Keratinocyte (primary cell): ENCODE data around the gene CAPN1. TPM values are rescaled to one million over a fixed set of nuclear protein-coding genes. Genes with fewer than 3 reads are reported as not detected.

ENCODE experiments used
- DNase-seq: peaks from one replicate; pipeline ENCODE4 v3.0.0-alpha.2; 2011; ENCODE audit warnings: low read depth, missing footprints, low spot score
- FAIRE-seq: peaks from 2 replicates; lab custom pipeline; 2011; peaks lifted over from hg19 to GRCh38; lab: Jason Lieb, UNC
- H2AFZ ChIP-seq: 2 replicates; pipeline ENCODE4 v1.6.0; 2012; ENCODE audit warnings: low read length, control low read depth, inconsistent platforms; ENCODE audit not compliant: control insufficient read depth
- H3K27ac ChIP-seq: 2 replicates; pipeline ENCODE4 v1.5.1; 2011; ENCODE audit warnings: low read length; ENCODE audit not compliant: control insufficient read depth, insufficient read depth
- H3K27me3 ChIP-seq: 3 replicates; pipeline ENCODE4 v1.6.0; 2011; ENCODE audit warnings: low read length; ENCODE audit not compliant: control insufficient read depth, insufficient read depth; ENCODE audit errors: extremely low read depth
- H3K36me3 ChIP-seq, 2 experiments: 2 replicates in 1 of 2; 3 replicates in 1 of 2; pipeline ENCODE4 v1.5.1; 2011; ENCODE audit warnings: low read length in 2 of 2, mild to moderate bottlenecking in 1 of 2; ENCODE audit not compliant: control insufficient read depth in 2 of 2, insufficient read depth in 2 of 2; ENCODE audit errors: extremely low read depth in 1 of 2
- H3K4me1 ChIP-seq: 3 replicates; pipeline ENCODE4 v1.5.1; 2011; ENCODE audit warnings: low read length; ENCODE audit not compliant: control insufficient read depth, insufficient read depth; ENCODE audit errors: extremely low read depth
- H3K4me2 ChIP-seq: 3 replicates; pipeline ENCODE4 v1.6.0; 2011; ENCODE audit warnings: low read depth, low read length; ENCODE audit not compliant: control insufficient read depth, insufficient read depth; ENCODE audit errors: extremely low read depth
- H3K4me3 ChIP-seq, 3 experiments: fragments of 200-600 bp in 1 of 3; sonication (generic) in 1 of 3; 2 replicates in 2 of 3; 3 replicates in 1 of 3; pipeline ENCODE4 v1.5.1; 2011 to 2016; ENCODE audit warnings: low read length in 3 of 3, mild to moderate bottlenecking in 3 of 3, control low read depth in 2 of 3, inconsistent platforms in 1 of 3, low read depth in 1 of 3, mixed read lengths in 1 of 3, mixed run types in 1 of 3, moderate library complexity in 1 of 3; ENCODE audit not compliant: control insufficient read depth in 2 of 3, insufficient read depth in 2 of 3; ENCODE audit errors: extremely low read depth in 1 of 3
- H3K79me2 ChIP-seq: 2 replicates; pipeline ENCODE4 v1.6.0; 2012; ENCODE audit warnings: low read length; ENCODE audit not compliant: control insufficient read depth, insufficient read depth
- H3K9ac ChIP-seq: 3 replicates; pipeline ENCODE4 v1.6.0; 2011; ENCODE audit warnings: low read length; ENCODE audit not compliant: control insufficient read depth, insufficient read depth; ENCODE audit errors: extremely low read depth
- H3K9me1 ChIP-seq: 3 replicates; pipeline ENCODE4 v1.6.0; 2011; ENCODE audit warnings: low read length; ENCODE audit not compliant: control insufficient read depth, insufficient read depth; ENCODE audit errors: extremely low read depth
- H3K9me3 ChIP-seq: 2 replicates; pipeline ENCODE4 v1.5.1; 2012; ENCODE audit warnings: low read depth, low read length; ENCODE audit not compliant: control insufficient read depth
- H4K20me1 ChIP-seq: 3 replicates; pipeline ENCODE4 v1.6.0; 2011; ENCODE audit warnings: low read length; ENCODE audit not compliant: control insufficient read depth, insufficient read depth; ENCODE audit errors: extremely low read depth
- CTCF ChIP-seq, 3 experiments: IDR thresholded peaks in 1 of 3; conservative IDR thresholded peaks in 1 of 3; optimal IDR thresholded peaks in 1 of 3; 2 replicates in 2 of 3; 3 replicates in 1 of 3; pipeline versions ENCODE3 to v1.5.1; 2011; ENCODE audit warnings: low read length in 3 of 3, mild to moderate bottlenecking in 3 of 3, moderate library complexity in 2 of 3, control low read depth in 1 of 3, inconsistent platforms in 1 of 3; ENCODE audit not compliant: insufficient read depth in 2 of 3; ENCODE audit errors: extremely low read depth in 1 of 3
- EZH2 ChIP-seq: IDR thresholded peaks from one replicate; pipeline ENCODE4 v1.6.1; 2012; ENCODE audit warnings: inconsistent platforms, mild to moderate bottlenecking, low read length, moderate library complexity
- dilution Hi-C: fragments of 300-500 bp; cut with MboI; formaldehyde crosslinking; loops from one replicate; pipeline ENCODE4 v1.7.0; 2020; ENCODE audit warnings: low sequenced_read_pairs; ENCODE audit not compliant: extremely low pct_ligation_motif_present
- polyA plus RNA-seq, 5 experiments: library from polyadenylated mRNA; depleted of rRNA in 3 of 5; stranded (reverse) in 3 of 5; stranded (forward) in 1 of 5; unstranded in 1 of 5; fragments of >200 nt; gene quantifications; 1 replicate in 1 of 5; 2 replicates in 3 of 5; 3 replicates in 1 of 5; pipeline versions ENCODE4 v1.2.1 to v1.2.3, GENCODE V29; 2011 to 2012; ENCODE audit warnings: missing spikeins in 2 of 5, low read depth in 1 of 5, low replicate concordance in 1 of 5

CAPN1 gene
- polyA plus RNA-seq, 1 donor (not counting 4 experiments of a cell fraction or from before 2014, with no cell fraction given) = 250 TPM

- dilution Hi-C loops = no loop called here
- Histone ChIP-seq H3K9ac (no peak overlapping the region), H3K9me3 (no peaks in the 10 kb centered on the region), H4K20me1 (no peaks in the 10 kb centered on the region), H3K4me3 (no peak overlapping the region), H3K79me2 (no peaks in the 10 kb centered on the region), H3K9me1 (no peaks in the 10 kb centered on the region), H3K27ac (no peak overlapping the region), H3K4me1 (no peaks in the 10 kb centered on the region), H3K27me3 (no peaks in the 10 kb centered on the region), H2AFZ (no peak overlapping the region), H3K4me2 (no peak overlapping the region), H3K36me3 (peaks cover 0 to 5% of the 10 kb centered on the region in 2 experiments)
- no peak for DNase-seq
- TF ChIP-seq CTCF (optimal IDR thresholded peaks at IDR 0.05 in 1 of 3, IDR thresholded peaks at IDR 0.05 in 1 of 3, conservative IDR thresholded peaks at IDR 0.05 in 1 of 3; ENCODE audit: extremely low read depth in 1 of 3, insufficient read depth in 2 of 3, low read length in 3 of 3) = no peak
- TF ChIP-seq EZH2 = no peak
- FAIRE-seq = no peak
Observed at GRCh38 chr11:65241134-65241533, 59.4 kb downstream of the CAPN1 start.

GRCh38 chr11:65241692-65242091 is 60.0 kb downstream of the CAPN1 start:
- Histone ChIP-seq H3K9me3 (no peaks in the 10 kb centered on the region), H3K4me2 (no peak overlapping the region), H3K36me3 (peaks cover 0 to 3% of the 10 kb centered on the region in 2 experiments), H3K79me2 (no peaks in the 10 kb centered on the region), H3K9ac (no peak overlapping the region), H3K4me1 (no peaks in the 10 kb centered on the region), H3K9me1 (no peaks in the 10 kb centered on the region), H3K27ac (no peak overlapping the region), H3K27me3 (no peaks in the 10 kb centered on the region), H4K20me1 (no peaks in the 10 kb centered on the region), H3K4me3 (no peak overlapping the region), H2AFZ (no peak overlapping the region)
- TF ChIP-seq CTCF (optimal IDR thresholded peaks at IDR 0.05 in 1 of 3, IDR thresholded peaks at IDR 0.05 in 1 of 3, conservative IDR thresholded peaks at IDR 0.05 in 1 of 3; ENCODE audit: extremely low read depth in 1 of 3, insufficient read depth in 2 of 3, low read length in 3 of 3) (no peak), EZH2 (no peak)
- DNase-seq (no peak), FAIRE-seq (no peak)
- dilution Hi-C loops = no loop called here
